ENCODE results near the gene BOD1L1. TPM values are rescaled to one million over a fixed set of nuclear protein-coding genes. Genes with fewer than 3 reads are reported as not detected.

Gene BOD1L1
- polyA plus RNA-seq (2012; ENCODE audit: insufficient read depth, insufficient read length) = 15.2 TPM

DNA sequence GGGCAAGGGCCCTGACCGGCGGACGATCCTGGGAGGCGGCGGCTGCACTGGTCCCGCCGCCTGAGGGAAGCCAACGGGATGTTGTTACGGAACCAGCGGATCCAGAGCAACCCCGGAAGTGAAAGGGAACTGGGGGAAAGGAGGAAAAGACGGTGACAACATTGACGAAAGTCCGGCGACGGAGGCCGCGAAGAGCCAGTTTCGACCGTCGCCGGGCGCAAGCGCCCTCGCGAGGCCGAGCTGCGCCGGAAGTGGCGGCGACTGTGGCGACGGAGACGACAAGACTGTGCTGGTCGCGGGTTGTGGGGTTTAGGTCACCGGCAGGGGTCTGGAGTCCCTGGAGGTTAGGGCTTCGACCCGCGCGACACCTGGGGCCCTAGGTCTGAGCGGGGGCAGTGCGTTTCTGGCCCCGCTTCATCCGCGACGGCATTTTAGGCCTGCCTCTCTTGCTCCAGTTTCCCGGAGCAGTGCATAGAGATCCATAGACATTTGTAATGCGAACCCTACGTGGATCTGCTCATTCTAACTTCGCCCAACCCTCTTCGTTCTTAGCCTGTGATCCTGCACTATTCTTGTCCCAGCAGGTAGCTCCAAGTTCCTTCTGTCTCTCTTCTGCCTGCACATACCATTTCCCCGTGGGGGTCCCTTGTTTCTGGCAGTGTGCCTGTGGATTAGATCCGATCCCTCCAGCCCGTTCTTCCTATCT lies at the start of gene BOD1L1:
Gene BOD1L1, minus strand, starts transcription at position 120 of the 706 bp plus-strand sequence. CDS start 138 bp downstream, outside the sequence.
- peak; percentile 88 for DNase-seq (ENCODE audit: low read depth, low spot score)
- H3K4me3 ChIP-seq (ENCODE audit: low read length) = peak within 1 kb of the TSS; percentile 79

DNA sequence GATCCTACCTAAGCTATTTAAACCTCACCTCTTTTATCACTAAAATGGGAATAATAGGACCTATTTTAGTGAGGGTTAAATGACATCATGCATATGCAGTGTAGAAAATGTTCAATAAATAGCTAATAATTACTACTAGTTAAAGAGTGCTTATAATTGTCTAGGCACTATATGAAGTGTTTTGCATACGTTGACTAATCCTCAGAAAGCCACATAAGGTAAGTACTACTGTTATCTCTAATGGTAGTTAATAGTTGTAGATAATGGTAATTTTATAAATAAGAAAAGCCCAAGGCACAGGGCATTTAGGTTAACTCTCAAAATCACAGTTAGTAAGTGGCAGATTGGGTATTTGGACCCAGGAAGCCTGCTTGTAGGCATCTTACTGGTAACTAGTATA lies 47.4 kb upstream of the BOD1L1 start:
- H3K4me3 ChIP-seq (ENCODE audit: low read length) = no peak overlapping the region
- no peak for DNase-seq (ENCODE audit: low read depth, low spot score)

DNA sequence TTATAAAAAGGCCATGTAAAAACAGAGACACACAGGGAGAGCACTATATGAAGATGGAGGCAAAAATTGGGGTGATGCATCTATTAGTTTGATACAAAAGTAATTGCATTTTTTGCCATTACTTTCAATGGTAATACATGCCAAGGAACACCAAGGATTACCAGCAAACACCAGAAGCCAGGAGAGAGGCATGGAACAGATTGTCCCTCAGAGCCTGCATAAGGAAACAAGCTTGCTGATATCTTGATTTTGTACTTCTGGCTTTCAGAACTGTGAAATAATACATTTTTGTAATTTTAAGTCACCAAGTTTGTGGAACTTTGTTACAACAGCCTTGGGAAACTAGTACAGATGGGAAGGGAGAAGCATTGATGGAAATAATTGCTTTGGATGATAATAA lies 45.6 kb upstream of the BOD1L1 start:
- no peak for DNase-seq (ENCODE audit: low read depth, low spot score)
- no peak overlapping the region for H3K4me3 ChIP-seq (ENCODE audit: low read length)

DNA sequence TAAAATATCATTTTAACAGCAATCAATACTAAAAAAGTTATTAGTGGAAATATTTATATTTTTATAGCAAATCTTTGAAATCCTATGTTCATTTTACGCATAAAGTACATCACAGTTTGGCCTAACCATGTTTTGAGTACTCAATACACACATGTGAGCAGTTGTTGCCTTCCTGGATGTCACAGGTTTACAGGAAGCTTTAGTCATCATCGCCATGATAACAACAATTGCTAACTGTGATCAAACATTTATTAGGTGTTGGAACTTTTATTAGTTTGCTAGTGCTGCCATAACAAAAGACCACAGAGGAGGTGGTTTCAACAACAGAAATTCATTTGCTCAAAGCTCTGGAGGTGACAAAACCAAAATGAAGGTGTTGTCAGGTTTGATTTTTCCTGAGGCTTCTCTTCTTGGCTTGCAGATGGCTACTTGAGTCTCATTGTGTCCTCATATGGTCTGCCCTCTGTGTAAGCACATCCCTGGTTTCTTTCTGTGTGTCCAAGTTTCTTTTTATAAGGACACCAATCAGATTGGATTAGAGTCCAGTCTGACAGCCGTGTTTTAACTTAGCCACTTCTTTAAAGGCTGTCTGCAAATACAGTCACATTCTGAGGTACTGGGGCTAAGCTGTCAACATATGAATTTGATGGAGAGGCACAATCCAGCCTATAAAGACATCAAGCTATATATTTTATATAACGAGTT lies 43.1 kb upstream of the BOD1L1 start:
- no peak for DNase-seq (ENCODE audit: low read depth, low spot score)
- no peak overlapping the region for H3K4me3 ChIP-seq (ENCODE audit: low read length)

- DNase-seq (ENCODE audit: low read depth, low spot score) = no peak
- no peak overlapping the region for H3K4me3 ChIP-seq (ENCODE audit: low read length)
Measured at GRCh38 chr4:13665701-13666660, 38.5 kb upstream of the BOD1L1 start.

DNA sequence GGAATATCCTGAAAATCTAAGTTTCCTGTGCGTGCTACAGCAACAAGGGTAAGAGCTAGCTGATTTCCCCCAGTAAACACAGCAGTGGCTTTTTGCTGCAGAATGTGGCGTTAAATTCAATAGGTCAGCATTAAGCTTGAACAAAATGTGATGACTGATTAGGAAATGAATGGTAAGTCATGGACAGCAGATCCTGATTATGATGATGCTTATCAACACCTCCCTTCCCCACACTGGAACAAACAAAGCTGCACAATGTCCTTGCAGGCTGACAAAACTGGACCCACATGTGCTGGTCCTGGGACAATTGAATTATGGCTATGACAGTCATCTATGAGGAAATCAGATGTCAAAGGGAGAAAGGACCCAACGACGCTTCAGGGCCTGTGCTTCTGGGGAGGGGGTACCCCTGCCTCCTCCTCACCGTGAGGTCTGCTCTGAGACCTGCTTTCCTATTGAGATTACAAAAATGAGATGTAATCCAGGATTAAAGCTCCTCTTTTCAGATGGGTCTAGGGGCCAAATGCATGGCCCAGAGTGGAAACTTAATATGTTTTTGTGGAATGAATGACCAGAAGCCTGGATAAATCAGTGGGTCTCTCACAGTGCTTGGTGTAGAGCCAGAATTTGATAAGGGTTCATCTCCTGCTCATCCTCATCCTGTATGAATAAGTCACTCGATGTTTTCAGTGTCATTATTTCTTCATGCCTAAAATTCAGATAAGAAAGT lies 32.0 kb upstream of the BOD1L1 start:
- DNase-seq (ENCODE audit: low read depth, low spot score) = no peak
- no peak overlapping the region for H3K4me3 ChIP-seq (ENCODE audit: low read length)

DNA sequence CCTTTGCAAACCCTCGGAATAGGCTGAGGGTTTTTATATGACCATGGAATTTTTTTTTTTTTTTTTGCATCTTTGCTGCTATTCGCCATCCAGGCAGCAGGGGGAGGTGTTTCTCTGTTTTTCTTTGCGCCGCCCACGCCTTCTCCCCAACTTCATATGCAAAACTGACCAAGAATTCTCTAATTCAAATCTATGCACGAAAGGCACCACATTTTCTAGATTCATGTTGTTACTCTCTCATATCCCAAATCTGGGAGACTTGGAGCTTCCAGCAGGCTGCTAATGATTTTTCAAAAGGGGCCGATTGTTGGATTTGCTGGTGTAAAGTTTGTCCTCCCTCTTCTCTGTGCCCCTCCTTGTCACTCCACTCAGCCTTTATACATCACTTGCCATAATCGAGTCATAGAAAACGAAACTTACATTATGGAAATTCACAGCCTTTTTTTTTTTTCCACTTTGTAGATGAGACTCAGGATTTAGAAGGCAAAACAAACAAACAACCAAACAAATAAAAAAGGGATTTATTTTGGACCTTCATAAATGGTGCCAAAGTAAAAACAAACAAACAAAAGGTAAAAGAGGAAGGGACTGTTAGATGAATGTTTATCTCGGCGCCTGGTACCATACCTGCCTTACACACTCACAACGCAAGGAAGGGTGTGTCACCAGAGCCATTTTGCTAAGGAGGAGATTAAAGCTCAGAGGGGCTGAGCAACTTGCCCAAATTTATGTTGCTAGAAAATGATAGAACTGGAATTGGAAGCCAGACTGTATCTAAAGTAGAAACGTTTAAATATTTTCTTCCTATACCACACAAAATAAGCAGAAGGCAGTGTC lies 29.3 kb upstream of the BOD1L1 start:
- peak; percentile 15 for DNase-seq (ENCODE audit: low read depth, low spot score)
- H3K4me3 ChIP-seq (ENCODE audit: low read length) = no peak overlapping the region; the same call in 1 of the 2 replicates

GRCh38 chr4:13654162-13654797 lies 26.8 kb upstream of the BOD1L1 start:
- H3K4me3 ChIP-seq (ENCODE audit: low read length) = peak overlapping the region; percentile 53
- DNase-seq (ENCODE audit: low read depth, low spot score) = peak; percentile 54

DNA sequence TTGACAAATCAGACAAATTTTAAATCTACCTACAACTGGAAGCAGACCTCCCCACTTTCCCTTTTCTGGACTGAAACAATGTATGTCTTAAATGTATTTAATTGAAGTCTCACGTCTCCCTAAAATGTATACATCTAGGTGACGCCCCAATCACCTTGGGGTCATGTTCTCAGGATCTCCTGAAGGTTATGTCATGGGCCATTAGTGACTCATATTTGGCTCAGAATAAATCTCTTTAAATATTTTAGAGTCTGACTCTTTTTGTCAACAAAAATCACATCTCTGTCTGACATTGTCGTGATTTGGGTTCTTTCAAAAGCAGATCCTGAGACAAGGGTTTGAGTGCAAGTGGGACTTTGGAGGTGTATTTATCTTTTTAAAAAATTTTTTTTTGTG lies 26.2 kb upstream of the BOD1L1 start:
- no peak overlapping the region for H3K4me3 ChIP-seq (ENCODE audit: low read length)
- DNase-seq (ENCODE audit: low read depth, low spot score) = no peak

- H3K4me3 ChIP-seq (ENCODE audit: low read length) = no peak overlapping the region
- DNase-seq (ENCODE audit: low read depth, low spot score) = no peak
Measured at GRCh38 chr4:13647031-13647430, 19.5 kb upstream of the BOD1L1 start.

GRCh38 chr4:13645075-13645474 lies 17.6 kb upstream of the BOD1L1 start:
- DNase-seq (ENCODE audit: low read depth, low spot score) = no peak
- H3K4me3 ChIP-seq (ENCODE audit: low read length) = no peak overlapping the region

- H3K4me3 ChIP-seq (ENCODE audit: low read length) = no peak overlapping the region
- DNase-seq (ENCODE audit: low read depth, low spot score) = no peak
Measured at GRCh38 chr4:13642170-13642950, 14.8 kb upstream of the BOD1L1 start.

GRCh38 chr4:13641084-13641483 lies 13.6 kb upstream of the BOD1L1 start:
- DNase-seq (ENCODE audit: low read depth, low spot score) = no peak
- no peak overlapping the region for H3K4me3 ChIP-seq (ENCODE audit: low read length)

DNA sequence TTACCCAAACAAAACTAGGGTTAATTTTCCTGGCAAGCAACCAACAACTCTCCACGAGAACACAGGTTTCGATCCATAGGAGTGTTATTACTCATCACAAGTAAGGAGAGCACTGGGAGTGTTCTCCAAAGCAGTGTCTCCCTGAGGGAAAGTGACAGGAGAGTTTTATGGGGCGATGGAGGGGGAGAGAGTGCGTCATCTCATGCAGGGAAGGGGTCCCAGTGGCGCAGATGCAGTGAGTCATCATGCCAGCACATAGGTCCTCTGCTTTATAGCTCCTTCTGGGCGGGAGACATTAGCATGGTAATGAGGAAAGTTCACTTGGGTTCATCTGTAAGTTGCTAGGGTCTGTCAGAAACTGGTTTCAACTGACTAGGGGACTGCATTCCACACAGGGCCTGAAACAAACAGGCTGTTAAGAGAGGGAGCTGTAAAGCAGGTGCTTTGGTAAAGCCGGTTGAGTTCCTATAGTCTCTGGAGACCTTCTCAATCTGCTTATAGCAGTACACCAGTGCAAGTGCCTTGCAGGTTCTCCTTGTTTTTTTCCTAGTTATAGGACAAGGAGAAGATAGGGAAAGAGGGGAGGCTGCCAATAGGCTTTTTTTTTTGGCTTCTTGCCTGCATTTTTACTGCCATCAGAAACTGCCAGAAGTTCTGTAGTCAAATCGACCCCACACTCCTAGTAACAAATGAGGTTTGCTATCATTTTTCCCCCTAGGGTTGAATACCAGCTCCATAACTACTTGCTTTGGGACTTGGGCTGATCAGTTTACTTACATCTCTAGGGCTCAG lies 12.8 kb upstream of the BOD1L1 start:
- H3K4me3 ChIP-seq (ENCODE audit: low read length) = no peak overlapping the region

GRCh38 chr4:13635286-13635799 lies 7.8 kb upstream of the BOD1L1 start:
- H3K4me3 ChIP-seq (ENCODE audit: low read length) = no peak overlapping the region
- no peak for DNase-seq (ENCODE audit: low read depth, low spot score)

More for the DNA sequence above, 12.8 kb upstream of the BOD1L1 start:
- no peak for DNase-seq (ENCODE audit: low read depth, low spot score)

GRCh38 chr4:13633671-13634070 lies 6.1 kb upstream of the BOD1L1 start:
- no peak for DNase-seq (ENCODE audit: low read depth, low spot score)
- H3K4me3 ChIP-seq (ENCODE audit: low read length) = no peak overlapping the region
